Type B pancreatic cell (in vitro differentiated cells): ENCODE results near the gene HIVEP3. TPM values are rescaled to one million over a fixed set of nuclear protein-coding genes. Genes with fewer than 3 reads are reported as not detected.

ENCODE experiments used
- DNase-seq: peaks from one replicate; pipeline ENCODE4 v3.0.0; 2021; ENCODE audit warnings: mixed read lengths; ENCODE audit not compliant: unreplicated experiment; ENCODE audit errors: extremely low spot score
- H3K27ac Mint-ChIP-seq: 2 replicates; pipeline ENCODE4 v1.8.0; 2021; ENCODE audit warnings: mild to moderate bottlenecking, mixed read lengths
- H3K27me3 Mint-ChIP-seq: 2 replicates; pipeline ENCODE4 v1.8.0; 2021; ENCODE audit warnings: mixed read lengths
- H3K36me3 Mint-ChIP-seq: 2 replicates; pipeline ENCODE4 v1.8.0; 2021; ENCODE audit warnings: mixed read lengths
- H3K4me1 Mint-ChIP-seq: one replicate; pipeline ENCODE4 v1.8.0; 2021; ENCODE audit warnings: mixed read lengths; ENCODE audit not compliant: unreplicated experiment
- H3K4me3 Mint-ChIP-seq: 2 replicates; pipeline ENCODE4 v1.8.0; 2021; ENCODE audit warnings: mild to moderate bottlenecking, mixed read lengths
- H3K9me3 Mint-ChIP-seq: 2 replicates; pipeline ENCODE4 v1.8.0; 2021; ENCODE audit warnings: mixed read lengths
- total RNA-seq: library from RNA; stranded (reverse); gene quantifications from 2 replicates; pipeline ENCODE4 v1.2.1, GENCODE V29; 2021; ENCODE audit warnings: low replicate concordance
- TF ChIP-seq, protein P1 (sequence below): fragments of 200-600 bp; sonication (generic); conservative IDR thresholded peaks from 2 replicates; pipeline ENCODE4 v1.5.0; 2021; ENCODE audit warnings: antibody characterized with exemption, mild to moderate bottlenecking

The HIVEP3 gene
- total RNA-seq, 1 donor from 2014 or later: 9.2 TPM

- Mint-ChIP-seq H3K27ac (no peak overlapping the region), H3K27me3 (peaks cover 3% of the 10 kb centered on the region), H3K4me3 (no peak overlapping the region), H3K9me3 (no peaks in the 10 kb centered on the region), H3K4me1 (peaks cover 14% of the 10 kb centered on the region), H3K36me3 (no peaks in the 10 kb centered on the region)
- TF ChIP-seq, protein P1, sequence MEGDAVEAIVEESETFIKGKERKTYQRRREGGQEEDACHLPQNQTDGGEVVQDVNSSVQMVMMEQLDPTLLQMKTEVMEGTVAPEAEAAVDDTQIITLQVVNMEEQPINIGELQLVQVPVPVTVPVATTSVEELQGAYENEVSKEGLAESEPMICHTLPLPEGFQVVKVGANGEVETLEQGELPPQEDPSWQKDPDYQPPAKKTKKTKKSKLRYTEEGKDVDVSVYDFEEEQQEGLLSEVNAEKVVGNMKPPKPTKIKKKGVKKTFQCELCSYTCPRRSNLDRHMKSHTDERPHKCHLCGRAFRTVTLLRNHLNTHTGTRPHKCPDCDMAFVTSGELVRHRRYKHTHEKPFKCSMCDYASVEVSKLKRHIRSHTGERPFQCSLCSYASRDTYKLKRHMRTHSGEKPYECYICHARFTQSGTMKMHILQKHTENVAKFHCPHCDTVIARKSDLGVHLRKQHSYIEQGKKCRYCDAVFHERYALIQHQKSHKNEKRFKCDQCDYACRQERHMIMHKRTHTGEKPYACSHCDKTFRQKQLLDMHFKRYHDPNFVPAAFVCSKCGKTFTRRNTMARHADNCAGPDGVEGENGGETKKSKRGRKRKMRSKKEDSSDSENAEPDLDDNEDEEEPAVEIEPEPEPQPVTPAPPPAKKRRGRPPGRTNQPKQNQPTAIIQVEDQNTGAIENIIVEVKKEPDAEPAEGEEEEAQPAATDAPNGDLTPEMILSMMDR: no peak
- no peak for DNase-seq
These were observed 238.7 kb downstream of the HIVEP3 start for GRCh38 chr1:41679994-41680393.

- Mint-ChIP-seq H3K4me3 (no peak overlapping the region), H3K27ac (no peak overlapping the region), H3K27me3 (peaks cover 7% of the 10 kb centered on the region), H3K9me3 (no peaks in the 10 kb centered on the region), H3K36me3 (no peaks in the 10 kb centered on the region), H3K4me1 (peaks cover 14% of the 10 kb centered on the region)
- TF ChIP-seq, protein P1: no peak
- DNase-seq: no peak
These were observed 239.2 kb downstream of the HIVEP3 start for GRCh38 chr1:41679531-41679930.

DNA sequence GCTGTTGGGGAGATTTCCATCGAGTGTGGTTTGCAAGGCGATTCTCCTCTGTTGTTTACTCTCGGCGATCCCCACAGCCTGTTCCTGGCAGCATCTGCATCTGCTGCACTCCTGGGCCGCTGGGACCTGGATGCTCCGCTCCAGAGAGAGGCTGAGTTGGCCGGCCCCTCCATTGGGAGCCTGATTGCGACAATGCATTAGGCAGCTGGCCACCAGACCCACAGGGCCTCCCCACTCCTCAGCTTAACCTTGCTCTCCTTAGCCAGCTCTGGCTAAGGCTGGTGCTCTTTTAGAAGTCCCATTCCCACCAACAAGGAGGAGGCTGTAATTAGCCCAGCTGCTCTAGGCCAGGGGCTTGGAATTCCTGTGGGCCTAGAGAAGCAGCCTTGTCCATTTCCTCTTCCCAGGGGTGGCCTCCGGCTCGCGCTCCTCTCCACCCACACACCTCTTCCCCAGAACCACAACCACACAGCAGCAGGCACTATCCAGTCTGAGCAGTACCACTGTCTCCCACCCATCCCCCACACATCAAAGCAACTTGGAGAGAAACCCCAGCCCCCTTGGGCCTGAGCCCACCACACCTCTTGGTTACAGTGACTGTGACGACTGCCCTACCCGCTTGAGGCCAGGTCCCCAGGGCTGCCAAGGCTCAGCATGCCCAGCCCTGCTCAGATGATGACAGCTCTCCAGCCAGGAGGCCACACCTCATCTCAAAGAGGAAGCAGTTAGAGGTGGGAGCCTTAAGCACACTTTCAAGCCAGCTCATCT, 240.4 kb downstream of the HIVEP3 start:
- H3K27me3 Mint-ChIP-seq: peaks cover 16% of the 10 kb centered on the region
- H3K9me3 Mint-ChIP-seq: no peaks in the 10 kb centered on the region

DNA sequence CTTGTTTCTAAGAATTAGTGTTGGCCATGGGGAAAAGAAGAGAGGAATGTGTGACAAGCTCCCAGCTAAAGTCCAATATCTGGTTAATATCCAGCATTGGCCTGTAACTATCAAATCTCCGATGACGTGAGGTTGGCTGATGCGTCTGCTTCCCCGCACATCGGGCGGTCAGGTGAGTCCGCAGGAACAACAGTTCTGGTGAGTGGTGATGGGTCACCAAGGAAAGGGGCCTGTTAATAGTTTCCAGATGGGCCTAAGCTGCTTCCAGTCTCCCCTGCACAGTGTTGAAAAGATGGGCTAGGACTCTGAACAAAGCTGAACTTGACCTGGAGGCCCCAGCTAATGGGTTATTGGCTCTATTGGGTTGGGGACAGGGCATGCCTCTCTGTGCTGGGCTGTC, 241.1 kb downstream of the HIVEP3 start:
- no peaks in the 10 kb centered on the region for H3K9me3 Mint-ChIP-seq
- H3K4me3 Mint-ChIP-seq: no peak overlapping the region
- TF ChIP-seq, protein P1: no peak
- peaks cover 22% of the 10 kb centered on the region for H3K4me1 Mint-ChIP-seq
- peaks cover 18% of the 10 kb centered on the region for H3K27me3 Mint-ChIP-seq
- DNase-seq: no peak
- no peak overlapping the region for H3K27ac Mint-ChIP-seq
- no peaks in the 10 kb centered on the region for H3K36me3 Mint-ChIP-seq

More for the DNA sequence above, 240.4 kb downstream of the HIVEP3 start:
- Mint-ChIP-seq H3K4me1 (peaks cover 19% of the 10 kb centered on the region), H3K4me3 (no peak overlapping the region), H3K27ac (no peak overlapping the region), H3K36me3 (no peaks in the 10 kb centered on the region)
- TF ChIP-seq, protein P1: no peak
- DNase-seq: no peak

GRCh38 chr1:41675401-41675800, 243.3 kb downstream of the HIVEP3 start:
- no peaks in the 10 kb centered on the region for H3K36me3 Mint-ChIP-seq
- H3K4me1 Mint-ChIP-seq: peaks cover 28% of the 10 kb centered on the region
- no peak for DNase-seq
- H3K27me3 Mint-ChIP-seq: peaks cover 24% of the 10 kb centered on the region
- TF ChIP-seq, protein P1: no peak
- H3K27ac Mint-ChIP-seq: no peak overlapping the region
- H3K9me3 Mint-ChIP-seq: no peaks in the 10 kb centered on the region
- no peak overlapping the region for H3K4me3 Mint-ChIP-seq
